DND-41 (cell line): Measurements from ENCODE around the gene SH3RF3.

Source experiments
- EZH2 ChIP-seq: IDR thresholded peaks from 3 replicates; pipeline ENCODE4 v1.6.1; 2012; ENCODE audit warnings: borderline replicate concordance, low read depth, mild to moderate bottlenecking, moderate library complexity, low read length, inconsistent platforms; ENCODE audit not compliant: severe bottlenecking
- TF ChIP-seq, protein P1 (sequence below): IDR thresholded peaks from 2 replicates; pipeline ENCODE4 v1.5.1; 2012; ENCODE audit warnings: borderline replicate concordance, low read length, moderate library complexity, mild to moderate bottlenecking; ENCODE audit not compliant: poor library complexity, severe bottlenecking; ENCODE audit errors: extremely low read depth

DNA sequence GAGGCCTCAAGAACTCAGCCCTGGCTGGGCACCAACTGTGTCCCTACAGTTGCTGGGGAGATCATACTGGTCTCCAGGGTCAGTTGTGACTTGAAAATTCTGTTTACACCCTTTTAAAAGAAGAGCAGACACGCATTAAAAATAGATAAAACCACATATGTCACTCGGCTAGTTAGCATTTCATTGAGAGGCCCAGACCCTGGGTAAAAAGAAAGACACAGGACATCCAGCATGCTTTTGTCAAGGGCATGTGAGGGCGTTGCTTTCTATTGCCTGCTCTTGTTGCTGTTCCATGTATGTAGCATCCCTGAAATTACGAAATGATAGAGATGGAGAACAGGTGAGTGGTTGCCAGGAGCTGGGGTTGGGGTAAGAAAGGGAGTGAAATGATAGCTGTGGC lies 390.5 kb downstream of the SH3RF3 start:
- TF ChIP-seq, protein P1, sequence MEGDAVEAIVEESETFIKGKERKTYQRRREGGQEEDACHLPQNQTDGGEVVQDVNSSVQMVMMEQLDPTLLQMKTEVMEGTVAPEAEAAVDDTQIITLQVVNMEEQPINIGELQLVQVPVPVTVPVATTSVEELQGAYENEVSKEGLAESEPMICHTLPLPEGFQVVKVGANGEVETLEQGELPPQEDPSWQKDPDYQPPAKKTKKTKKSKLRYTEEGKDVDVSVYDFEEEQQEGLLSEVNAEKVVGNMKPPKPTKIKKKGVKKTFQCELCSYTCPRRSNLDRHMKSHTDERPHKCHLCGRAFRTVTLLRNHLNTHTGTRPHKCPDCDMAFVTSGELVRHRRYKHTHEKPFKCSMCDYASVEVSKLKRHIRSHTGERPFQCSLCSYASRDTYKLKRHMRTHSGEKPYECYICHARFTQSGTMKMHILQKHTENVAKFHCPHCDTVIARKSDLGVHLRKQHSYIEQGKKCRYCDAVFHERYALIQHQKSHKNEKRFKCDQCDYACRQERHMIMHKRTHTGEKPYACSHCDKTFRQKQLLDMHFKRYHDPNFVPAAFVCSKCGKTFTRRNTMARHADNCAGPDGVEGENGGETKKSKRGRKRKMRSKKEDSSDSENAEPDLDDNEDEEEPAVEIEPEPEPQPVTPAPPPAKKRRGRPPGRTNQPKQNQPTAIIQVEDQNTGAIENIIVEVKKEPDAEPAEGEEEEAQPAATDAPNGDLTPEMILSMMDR = no peak
- TF ChIP-seq EZH2 = no peak
